NCI-H82 treated with DMSO at 0.1 percent for 48 hours (cell line): ENCODE measurements around the gene MINDY3.
"Not testable (repeated sequence)": the region's sequence is repeated elsewhere in the genome, so short reads cannot be mapped to it uniquely, and the experiment has no call there.

ENCODE experiments used
- DNase-seq: peaks from one replicate; lab custom pipeline; 2025; ENCODE audit not compliant: unreplicated experiment; lab: John Stamatoyannopoulos, UW

The MINDY3 gene

GRCh38 chr10:15857107-15857575 lies 3.2 kb downstream of the MINDY3 start:
- DNase-seq, result no peak

GRCh38 chr10:15856328-15857015 lies 3.8 kb downstream of the MINDY3 start:
- DNase-seq, result no peak

GRCh38 chr10:15853800-15854199 lies 6.5 kb downstream of the MINDY3 start:
- DNase-seq, result no peak

GRCh38 chr10:15852111-15852557 lies 8.2 kb downstream of the MINDY3 start:
- DNase-seq, result no peak

GRCh38 chr10:15850337-15850978 lies 9.8 kb downstream of the MINDY3 start:
- DNase-seq, result not testable (repeated sequence)

- DNase-seq, result no peak
Observed at GRCh38 chr10:15849316-15849715, 11.0 kb downstream of the MINDY3 start.

GRCh38 chr10:15847481-15847880 lies 12.8 kb downstream of the MINDY3 start:
- no peak for DNase-seq

- DNase-seq, result no peak
Observed at GRCh38 chr10:15844517-15844916, 15.8 kb downstream of the MINDY3 start.

- no peak for DNase-seq
Observed at GRCh38 chr10:15843695-15844094, 16.6 kb downstream of the MINDY3 start.

- no peak for DNase-seq
Observed at GRCh38 chr10:15842556-15843169, 17.6 kb downstream of the MINDY3 start.

GRCh38 chr10:15841696-15842095 lies 18.6 kb downstream of the MINDY3 start:
- DNase-seq, result peak; percentile 81

GRCh38 chr10:15836807-15837206 lies 23.5 kb downstream of the MINDY3 start:
- DNase-seq, result no peak

GRCh38 chr10:15829495-15829894 lies 30.8 kb downstream of the MINDY3 start:
- no peak for DNase-seq

- no peak for DNase-seq
Observed at GRCh38 chr10:15824498-15824897, 35.8 kb downstream of the MINDY3 start.

- no peak for DNase-seq
Observed at GRCh38 chr10:15822131-15822530, 38.2 kb downstream of the MINDY3 start.

GRCh38 chr10:15821046-15821683 lies 39.1 kb downstream of the MINDY3 start:
- DNase-seq, result no peak

- no peak for DNase-seq
Observed at GRCh38 chr10:15817409-15818046, 42.8 kb downstream of the MINDY3 start.

GRCh38 chr10:15815242-15815885 lies 44.9 kb downstream of the MINDY3 start:
- DNase-seq, result no peak

- DNase-seq, result no peak
Observed at GRCh38 chr10:15814565-15814964, 45.7 kb downstream of the MINDY3 start.

- DNase-seq, result no peak
Observed at GRCh38 chr10:15813415-15813814, 46.9 kb downstream of the MINDY3 start.

- no peak for DNase-seq
Observed at GRCh38 chr10:15809450-15809849, 50.9 kb downstream of the MINDY3 start.
